ENCODE measurements around the gene APLP2.
"Not testable (repeated sequence)": the region's sequence is repeated elsewhere in the genome, so short reads cannot be mapped to it uniquely, and the experiment has no call there.

The APLP2 gene

GRCh38 chr11:130069659-130070108 lies at the start of gene APLP2:
Gene APLP2, plus strand, starts transcription at chr11:130069894. Its CDS starts 84 bp downstream, at chr11:130069978.
- DNase-seq = peak; percentile 74 to 99 (median 98)

GRCh38 chr11:130020323-130020722 lies 49.4 kb upstream of the APLP2 start:
- DNase-seq = no peak

DNA sequence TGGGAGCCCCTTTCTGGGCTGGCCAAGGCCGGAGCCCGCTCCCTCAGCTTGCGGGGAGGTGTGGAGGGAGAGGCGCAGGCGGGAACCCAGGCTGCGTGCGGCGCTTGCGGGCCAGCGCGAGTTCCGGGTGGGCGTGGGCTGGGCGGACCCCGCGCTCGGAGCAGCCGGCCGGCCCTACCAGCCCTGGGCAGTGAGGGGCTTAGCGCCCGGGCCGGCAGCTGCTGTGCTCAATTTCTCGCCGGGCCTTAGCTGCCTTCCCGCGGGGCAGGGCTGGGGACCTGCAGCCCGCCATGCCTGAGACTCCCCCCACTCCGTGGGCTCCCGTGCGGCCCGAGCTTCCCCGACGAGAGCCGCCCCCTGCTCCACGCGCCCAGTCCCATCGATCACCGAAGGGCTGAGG lies 48.1 kb upstream of the APLP2 start:
- DNase-seq = not testable (repeated sequence)

DNA sequence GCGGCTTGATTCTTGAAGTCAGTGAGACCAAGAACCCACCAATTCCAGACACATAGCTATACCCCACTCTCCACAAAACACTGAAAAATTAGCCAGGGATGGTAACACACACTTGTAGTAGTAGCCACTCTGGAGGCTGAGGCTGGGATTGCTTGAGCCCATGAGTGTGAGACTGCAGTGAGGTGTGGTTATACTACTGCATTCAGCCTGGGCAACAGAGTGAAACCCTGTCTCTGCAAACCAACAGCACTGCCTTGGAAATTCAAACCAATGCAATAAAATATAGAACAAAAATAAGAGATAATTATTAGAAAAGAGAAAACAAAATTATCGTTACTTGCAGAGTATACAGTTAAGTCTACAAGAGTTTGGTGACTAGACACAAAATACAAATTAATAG lies 46.9 kb upstream of the APLP2 start:
- DNase-seq = no peak

DNA sequence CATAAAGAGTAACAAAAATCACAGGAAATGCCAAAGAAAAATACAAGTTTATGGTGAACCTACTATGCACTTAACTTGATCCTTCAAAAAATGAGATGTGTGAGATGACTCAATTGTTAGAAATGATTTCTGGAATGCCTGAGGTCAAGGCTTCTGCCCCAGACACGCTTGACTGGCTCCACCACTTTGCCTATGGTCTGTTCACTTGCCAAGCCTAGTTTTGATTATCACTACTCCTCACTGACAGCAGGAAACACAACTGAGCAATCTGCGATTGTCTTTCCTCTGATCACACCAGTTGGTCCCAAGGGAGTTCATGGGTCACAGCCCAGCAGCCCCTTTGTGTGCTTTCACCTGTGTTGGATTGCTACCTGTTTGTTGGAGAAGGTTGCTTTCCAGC lies 46.5 kb upstream of the APLP2 start:
- DNase-seq = no peak

DNA sequence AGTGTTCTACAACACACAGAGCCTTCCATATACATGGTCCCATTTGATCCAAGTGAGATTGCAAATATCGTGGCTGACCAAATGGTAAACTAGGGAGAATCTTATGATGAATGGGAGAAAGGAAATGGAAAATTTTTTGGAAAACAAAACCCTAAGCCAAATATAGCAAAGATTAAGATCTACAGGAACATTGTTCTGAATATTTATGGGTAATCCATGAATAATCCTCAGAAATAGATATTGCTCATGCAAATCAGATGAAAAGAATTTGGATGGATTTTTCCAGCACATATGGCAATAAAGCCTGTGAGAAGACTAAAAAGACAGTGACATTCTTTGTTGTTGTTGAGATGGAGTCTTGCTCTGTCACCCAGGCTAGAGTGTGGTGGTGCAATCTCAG lies 45.3 kb upstream of the APLP2 start:
- DNase-seq = no peak

- no peak for DNase-seq
These were observed 44.3 kb upstream of the APLP2 start for GRCh38 chr11:130025371-130025770.

DNA sequence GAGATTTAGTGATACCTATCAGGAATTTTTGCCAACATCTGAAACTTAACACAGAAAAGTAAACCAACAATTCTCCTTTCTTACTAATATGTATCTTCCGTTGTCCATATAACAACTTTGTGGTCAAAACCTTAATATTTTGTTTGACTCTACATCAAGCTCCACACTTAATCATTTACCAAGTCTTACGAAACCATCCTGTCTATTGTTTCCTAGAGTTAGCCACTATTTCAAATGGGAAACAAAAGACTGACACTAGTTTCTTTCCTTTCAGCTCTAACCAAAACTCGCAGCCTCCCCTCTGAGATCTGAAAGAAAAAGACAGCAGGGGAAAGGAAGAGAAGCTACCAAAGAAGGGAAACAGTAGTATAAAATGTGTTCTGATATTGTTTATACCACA lies 40.6 kb upstream of the APLP2 start:
- DNase-seq = no peak

DNA sequence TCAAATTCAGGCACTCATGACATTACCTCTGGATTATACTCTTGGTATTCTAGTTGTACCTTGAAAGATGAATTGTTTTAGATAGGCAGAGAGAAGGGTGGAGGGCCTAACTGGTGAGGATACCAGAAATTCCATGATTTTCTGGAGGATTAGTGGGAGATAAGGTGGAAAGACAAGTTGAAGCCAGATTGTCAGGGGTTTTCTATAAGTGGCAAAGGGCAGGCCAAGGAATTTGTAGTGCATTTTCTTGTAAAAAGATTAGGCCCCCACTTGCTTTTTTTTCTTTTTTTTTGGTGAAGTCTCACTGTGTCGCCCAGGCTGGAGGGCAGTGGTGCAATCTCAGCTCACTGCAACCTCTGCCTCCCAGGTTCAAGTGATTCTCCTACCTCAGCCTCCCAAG lies 38.6 kb upstream of the APLP2 start:
- no peak for DNase-seq

DNA sequence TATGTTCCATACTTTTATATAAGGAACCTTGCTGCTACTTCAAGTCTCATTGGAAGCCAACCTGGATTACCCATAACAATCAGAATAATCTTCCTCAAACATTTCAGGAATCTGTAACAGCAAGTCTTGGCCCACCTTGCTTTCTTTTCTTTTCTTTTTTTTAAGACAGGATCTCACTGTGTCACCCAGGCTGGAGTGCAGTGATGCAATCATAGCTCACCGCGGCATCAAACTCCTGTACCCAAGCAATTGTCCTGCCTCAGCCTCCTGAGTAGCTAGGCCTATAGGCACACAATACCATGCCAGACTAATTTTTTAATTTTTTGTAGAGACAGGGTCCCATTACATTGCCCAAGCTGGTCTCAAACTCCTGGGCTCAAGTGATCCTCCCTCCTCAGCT lies 37.7 kb upstream of the APLP2 start:
- DNase-seq = no peak

GRCh38 chr11:130032931-130033330 lies 36.8 kb upstream of the APLP2 start:
- no peak for DNase-seq

GRCh38 chr11:130034236-130034635 lies 35.5 kb upstream of the APLP2 start:
- no peak for DNase-seq

DNA sequence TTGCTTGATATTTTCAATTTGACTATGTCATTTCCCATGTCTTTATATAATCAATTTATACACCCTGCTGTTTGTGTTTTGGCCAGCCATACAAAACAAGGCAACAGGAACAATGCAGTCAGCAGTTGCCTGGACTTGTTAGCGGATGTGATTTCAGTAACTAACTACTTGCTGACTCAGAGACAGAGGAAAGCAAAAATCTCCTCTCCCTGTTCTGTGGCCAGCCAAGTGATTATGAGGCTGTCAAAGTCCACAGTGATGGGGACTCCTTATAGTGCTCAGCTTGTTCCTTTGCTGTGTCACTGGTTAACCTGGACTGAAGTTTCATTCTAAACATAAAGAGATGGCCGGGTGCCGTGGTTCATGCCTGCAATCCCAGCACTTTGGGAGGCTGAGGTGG lies 32.6 kb upstream of the APLP2 start:
- DNase-seq = no peak

DNA sequence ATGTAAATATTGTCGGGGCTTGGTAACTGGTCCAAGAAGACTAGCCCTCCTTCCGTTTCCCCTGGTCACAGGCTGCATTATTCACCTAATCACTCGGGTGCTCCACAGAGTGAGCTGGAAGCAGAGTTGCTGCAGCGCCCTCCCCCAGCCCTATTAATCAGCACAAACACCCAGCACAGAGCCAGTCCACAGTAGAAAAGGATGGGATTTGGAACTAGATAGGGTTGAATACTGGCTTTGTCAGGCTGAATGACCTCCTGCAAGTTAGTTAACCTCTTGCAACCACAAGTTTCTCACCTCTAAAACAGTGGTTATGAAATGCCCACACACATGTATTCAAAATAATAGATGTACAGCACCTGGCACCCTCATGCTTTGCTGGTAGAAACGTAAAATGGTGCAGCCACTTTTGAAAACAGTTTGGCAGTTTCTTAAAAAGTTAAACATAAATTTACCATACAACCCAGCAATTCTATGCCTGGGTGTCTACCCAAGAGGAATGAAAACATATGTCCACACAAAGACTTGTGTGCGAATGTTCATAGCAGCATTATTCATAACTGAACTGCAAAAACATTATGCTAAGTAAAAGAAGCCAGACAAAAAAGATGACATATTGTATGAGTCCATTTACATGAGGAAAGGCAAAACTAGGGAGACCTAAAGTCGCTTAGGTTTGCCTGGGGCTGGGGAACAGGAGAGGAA lies 31.7 kb upstream of the APLP2 start:
- peak in 5 of 58 donors; percentile 10 to 39 (median 22) for DNase-seq

GRCh38 chr11:130040281-130040940 lies 29.3 kb upstream of the APLP2 start:
- DNase-seq = no peak

- DNase-seq = no peak
These were observed 27.6 kb upstream of the APLP2 start for GRCh38 chr11:130042093-130042591.

DNA sequence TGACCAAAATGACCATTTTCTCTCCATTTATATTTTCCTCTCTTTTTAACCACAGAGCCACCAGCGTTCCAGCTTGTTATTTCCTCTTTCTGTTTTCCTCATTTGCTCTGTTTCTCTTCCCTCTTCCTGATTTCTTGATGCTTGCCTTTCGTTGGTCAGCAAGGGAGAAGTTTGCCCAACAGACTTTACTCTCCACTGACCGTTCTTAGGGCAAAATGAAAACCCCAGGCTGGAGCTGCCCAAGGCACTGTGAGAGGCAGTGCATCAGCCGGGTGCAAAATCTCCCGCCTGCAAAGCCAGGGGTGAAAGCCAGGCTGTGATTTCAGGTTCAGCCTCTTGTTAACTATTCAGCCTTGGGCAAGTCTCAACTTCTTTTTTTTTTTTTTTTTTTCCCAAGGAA lies 26.1 kb upstream of the APLP2 start:
- DNase-seq = peak in 2 of 58 donors; percentile 12 to 17

GRCh38 chr11:130047141-130047540 lies 22.6 kb upstream of the APLP2 start:
- DNase-seq = no peak

- DNase-seq = no peak
These were observed 20.3 kb upstream of the APLP2 start for GRCh38 chr11:130049328-130049771.

- no peak for DNase-seq
These were observed 19.4 kb upstream of the APLP2 start for GRCh38 chr11:130050257-130050656.

- DNase-seq = no peak
These were observed 18.6 kb upstream of the APLP2 start for GRCh38 chr11:130051082-130051481.

DNA sequence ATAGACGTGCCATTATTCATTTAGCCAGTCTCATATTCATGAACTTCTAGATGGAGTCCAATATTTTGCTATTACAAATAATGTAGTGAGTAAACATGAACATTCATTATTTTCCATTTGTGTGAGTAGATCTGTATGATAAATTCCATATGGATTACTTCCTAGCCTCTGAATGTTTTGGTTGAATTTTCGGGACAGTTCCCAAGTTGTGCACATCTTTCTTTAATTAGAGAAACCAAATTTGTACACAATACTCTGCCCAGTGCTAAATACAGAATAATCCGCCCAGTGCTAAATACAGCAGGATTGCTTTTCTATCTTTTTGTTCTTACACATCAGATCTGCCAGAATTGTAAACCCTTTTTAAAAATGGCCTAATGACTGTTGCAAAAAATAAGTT lies 17.1 kb upstream of the APLP2 start:
- DNase-seq = no peak

GRCh38 chr11:130054966-130055365 lies 14.7 kb upstream of the APLP2 start:
- no peak for DNase-seq
